Heart left ventricle (tissue), 16 donors: ENCODE results near the gene SLC35G4. TPM values are rescaled to one million over a fixed set of nuclear protein-coding genes. Genes with fewer than 3 reads are reported as not detected.

ENCODE experiments used
- ATAC-seq, 4 donors: fragments of 200-7000 bp; cut with Tn5 transposase; one replicate each; pipeline ENCODE4 v1.9.1; 2020 to 2022; ENCODE audit warnings: moderate library complexity in 4 of 4, mild to moderate bottlenecking in 3 of 4, moderate number of reproducible peaks in 1 of 4
- DNase-seq, 5 donors: peaks; one replicate each; pipeline ENCODE4 v3.0.0-alpha.2; 2020
- H3K27ac ChIP-seq, 12 donors: fragments of 200-600 bp; sonication (generic) in 4 of 12; one replicate each; pipeline versions ENCODE4 v1.5.0 to v1.8.0; 2016 to 2022; ENCODE audit warnings: mild to moderate bottlenecking in 2 of 12
- H3K27me3 ChIP-seq, 9 donors: fragments of 200-600 bp; sonication (generic) in 2 of 9; one replicate each; pipeline versions ENCODE4 v1.5.1 to v1.8.0; 2016 to 2022; ENCODE audit warnings: mild to moderate bottlenecking in 3 of 9
- H3K36me3 ChIP-seq, 9 donors: fragments of 200-600 bp; sonication (generic) in 2 of 9; one replicate each; pipeline versions ENCODE4 v1.5.0 to v1.8.0; 2018 to 2022; ENCODE audit warnings: mild to moderate bottlenecking in 2 of 9
- H3K4me1 ChIP-seq, 12 donors: fragments of 200-600 bp; sonication (generic) in 4 of 12; one replicate each; pipeline versions ENCODE4 v1.5.0 to v1.8.0; 2016 to 2022; ENCODE audit warnings: mild to moderate bottlenecking in 3 of 12
- H3K4me3 ChIP-seq, 12 donors: fragments of 200-600 bp; sonication (generic) in 4 of 12; one replicate each; pipeline versions ENCODE4 v1.5.0 to v1.8.0; 2017 to 2022; ENCODE audit warnings: mild to moderate bottlenecking in 9 of 12, moderate library complexity in 4 of 12
- H3K9me3 ChIP-seq, 12 donors: fragments of 200-600 bp; sonication (generic) in 4 of 12; one replicate each; pipeline versions ENCODE4 v1.5.0 to v1.8.0; 2016 to 2022; ENCODE audit warnings: mild to moderate bottlenecking in 1 of 12
- POLR2A ChIP-seq, 2 donors: fragments of 450-650 bp; IDR thresholded peaks; one replicate each; pipeline ENCODE4 v1.6.1; 2017; ENCODE audit warnings: antibody characterized with exemption in 2 of 2, mild to moderate bottlenecking in 2 of 2, moderate library complexity in 2 of 2
- WGBS, 4 donors: extraction: QIAGEN DNeasy Blood & Tissue Kit in 2 of 4; methylation state at CpG; one replicate each; pipeline versions ENCODE4 v1.1.5 to v1.1.7; 2013 to 2018; 5-methylcytosine and 5-hydroxymethylcytosine counted together
- intact Hi-C, 10 donors: fragments of 100-400 bp; cut with DNase I; formaldehyde crosslinking; loops; one replicate each; pipeline versions ENCODE4 v1.11.1 to v1.14.2; 2022
- microRNA-seq, 4 donors: library from miRNA; unstranded; fragments of <30 nt; microRNA quantifications; one replicate each; pipeline versions ENCODE4 to v1.2.0, GENCODE V29; 2017 to 2020
- polyA plus RNA-seq, 2 donors: library from polyadenylated mRNA; stranded (reverse); fragments of 200-250 nt; gene quantifications; one replicate each; pipeline ENCODE4 v1.2.3, GENCODE V29; 2013
- total RNA-seq, 9 donors: library from RNA; depleted of rRNA in 2 of 9; stranded (reverse); fragments of >200 nt in 2 of 9; fragmentation: NEBNext Ultra II Directional in 3 of 9; extraction: Animal tissue kit (Norgen Biotek cat#: 25700) in 3 of 9; gene quantifications; one replicate each; pipeline versions ENCODE4 v1.1.0 to v1.2.4, GENCODE V29; 2016 to 2023
- TF ChIP-seq, protein P1 (sequence below), 12 donors: fragments of 200-600 bp; sonication (generic) in 4 of 12; IDR thresholded peaks; one replicate each; pipeline versions ENCODE4 v1.5.0 to v1.8.0; 2018 to 2022; ENCODE audit warnings: antibody characterized with exemption in 12 of 12, mild to moderate bottlenecking in 5 of 12
- donor health status: ischemic (EF 13 %, LVEDD 7.1; RV severe dilation, severe dysfunction).
- donor health status: healthy with polysubstance abuse.
- donor health status: DM: no; HTN: yes; CAD: no.
- donor health status: DM: no; HTN: no; CAD: no.
- donor health status: ischemic (EF 25% LVEDD 6.9; RV normal size, moderate dysfunction).
- donor health status: ischemic (EF 25% LVEDD 5.7; RV mildly dilated, moderate dysfunction).
- donor health status: healthy.
- donor health status: DM: yes; HTN: yes; CAD: no.
- donor health status: ischemic (EF 35%, LVEDD 5.7; RV mildly dilated, moderate dysfunction).
- donor health status: nonischemic (EF 11% LVEDD 7.7; RV severe dilation, severe dysfunction).
- donor health status: DM: yes; HTN: yes; CAD: no.
- donor health status: PGD.
- donor health status: ischemic (EF 29% LVEDD 5.4; RV normal size, mild dysfunction).
- donor health status: nonischemic (EF 23%, LVEDD 6.1; RV moderate dilation, normal function).

The SLC35G4 gene
- total and polyA plus RNA-seq, 11 donors, result not detected

DNA sequence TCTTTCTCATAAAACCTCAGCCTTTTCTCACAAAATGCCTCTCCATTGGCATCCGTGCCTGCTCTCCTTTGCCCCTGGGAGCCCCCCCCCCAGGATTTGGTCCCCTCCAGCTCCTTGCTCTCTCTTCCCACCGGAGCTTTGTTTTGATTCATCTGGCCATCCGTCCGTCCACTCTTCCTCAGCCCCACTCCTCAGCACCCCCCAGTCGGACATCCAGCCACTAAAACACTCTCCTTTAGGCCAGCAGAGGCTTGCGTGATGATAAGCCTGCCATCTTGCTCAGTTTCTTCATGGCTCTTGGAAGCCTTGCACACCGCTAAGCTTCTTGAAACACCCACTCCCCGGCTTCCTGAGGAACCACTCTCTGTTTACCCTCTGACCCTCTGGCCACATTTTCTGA lies 48.2 kb downstream of the SLC35G4 start:
- no peak for ATAC-seq
- no peak overlapping the region for H3K4me3 ChIP-seq
- intact Hi-C loops, result loop anchor here in 7 of 10 donors (5.0 to 10.0 kb wide), 5 partner anchors 67 to 377 kb away; partner anchors contain the start of gene CHMP1B (in 1 of the 7)
- H3K27me3 ChIP-seq, result peaks cover 0 to 53% (median 0%) of the 10 kb centered on the region in 9 donors
- peaks cover 0 to 5% (median 0%) of the 10 kb centered on the region in 12 donors for H3K4me1 ChIP-seq
- 79 to 86% (median 81%) methylated on average over 8 of the region's 8 CpGs for WGBS, 4 donors
- no peak for DNase-seq
- no peak overlapping the region for H3K27ac ChIP-seq
- H3K9me3 ChIP-seq, result no peaks in the 10 kb centered on the region
- H3K36me3 ChIP-seq, result no peaks in the 10 kb centered on the region
- TF ChIP-seq POLR2A (IDR thresholded peaks at IDR 0.05), result no peak
- TF ChIP-seq, protein P1, sequence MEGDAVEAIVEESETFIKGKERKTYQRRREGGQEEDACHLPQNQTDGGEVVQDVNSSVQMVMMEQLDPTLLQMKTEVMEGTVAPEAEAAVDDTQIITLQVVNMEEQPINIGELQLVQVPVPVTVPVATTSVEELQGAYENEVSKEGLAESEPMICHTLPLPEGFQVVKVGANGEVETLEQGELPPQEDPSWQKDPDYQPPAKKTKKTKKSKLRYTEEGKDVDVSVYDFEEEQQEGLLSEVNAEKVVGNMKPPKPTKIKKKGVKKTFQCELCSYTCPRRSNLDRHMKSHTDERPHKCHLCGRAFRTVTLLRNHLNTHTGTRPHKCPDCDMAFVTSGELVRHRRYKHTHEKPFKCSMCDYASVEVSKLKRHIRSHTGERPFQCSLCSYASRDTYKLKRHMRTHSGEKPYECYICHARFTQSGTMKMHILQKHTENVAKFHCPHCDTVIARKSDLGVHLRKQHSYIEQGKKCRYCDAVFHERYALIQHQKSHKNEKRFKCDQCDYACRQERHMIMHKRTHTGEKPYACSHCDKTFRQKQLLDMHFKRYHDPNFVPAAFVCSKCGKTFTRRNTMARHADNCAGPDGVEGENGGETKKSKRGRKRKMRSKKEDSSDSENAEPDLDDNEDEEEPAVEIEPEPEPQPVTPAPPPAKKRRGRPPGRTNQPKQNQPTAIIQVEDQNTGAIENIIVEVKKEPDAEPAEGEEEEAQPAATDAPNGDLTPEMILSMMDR (IDR thresholded peaks at IDR 0.05), result no peak

DNA sequence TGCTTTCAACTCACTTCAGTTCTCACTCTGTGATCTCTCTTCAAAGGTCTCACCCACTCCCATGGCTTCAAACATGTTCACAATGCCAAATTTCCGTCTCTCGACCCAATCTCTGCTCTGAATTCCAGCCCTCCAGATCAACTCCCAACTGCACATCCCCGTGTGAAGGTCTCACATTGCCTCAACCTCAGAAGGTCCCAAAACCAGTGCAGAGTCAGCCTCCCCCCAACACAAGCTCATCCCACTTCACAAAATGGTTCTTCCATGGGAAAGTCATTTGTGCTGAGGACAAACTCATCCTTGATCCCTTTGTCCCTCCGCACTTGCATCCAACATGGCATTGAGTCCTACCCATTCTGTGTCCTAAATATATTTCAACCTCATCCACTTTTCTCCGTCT lies 48.6 kb downstream of the SLC35G4 start:
- Histone ChIP-seq H3K4me3 (no peak overlapping the region), H3K36me3 (no peaks in the 10 kb centered on the region), H3K27ac (no peak overlapping the region), H3K27me3 (peaks cover 0 to 58% (median 0%) of the 10 kb centered on the region in 9 donors), H3K9me3 (no peaks in the 10 kb centered on the region), H3K4me1 (peaks cover 0 to 5% (median 0%) of the 10 kb centered on the region in 12 donors)
- WGBS, 4 donors, result 78 to 90% (median 89%) methylated on average over 5 of the region's 5 CpGs
- ATAC-seq (no peak), DNase-seq (no peak)
- no peak for TF ChIP-seq POLR2A (IDR thresholded peaks at IDR 0.05)
- TF ChIP-seq, protein P1 (IDR thresholded peaks at IDR 0.05), result no peak
- intact Hi-C loops, result loop anchor here in 7 of 10 donors (5.0 to 10.0 kb wide), 5 partner anchors 67 to 377 kb away; partner anchors contain the start of gene CHMP1B (in 1 of the 7)

DNA sequence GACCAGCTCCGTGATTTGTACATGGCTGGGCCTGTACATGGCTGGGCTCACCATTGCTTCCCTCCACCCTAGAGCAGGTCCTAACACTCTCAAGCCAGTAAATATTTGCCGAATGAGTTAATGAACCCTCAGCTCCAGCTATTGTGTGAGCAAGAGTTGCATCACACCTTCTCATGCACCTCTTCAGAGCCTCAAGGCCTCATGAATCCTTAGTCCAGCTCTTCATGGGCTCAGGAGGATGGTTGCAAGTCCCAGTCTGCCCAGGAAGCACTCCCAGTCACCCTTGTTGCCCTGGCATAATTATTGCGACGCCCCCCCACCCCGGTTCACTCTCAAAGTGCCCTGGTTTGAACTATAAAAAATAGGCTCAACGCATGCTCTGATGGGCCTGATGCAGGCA lies 49.6 kb downstream of the SLC35G4 start:
- Histone ChIP-seq H3K4me3 (no peak overlapping the region), H3K4me1 (peaks cover 0 to 5% (median 0%) of the 10 kb centered on the region in 12 donors), H3K36me3 (no peaks in the 10 kb centered on the region), H3K9me3 (no peaks in the 10 kb centered on the region), H3K27me3 (peaks cover 0 to 68% (median 0%) of the 10 kb centered on the region in 9 donors), H3K27ac (no peak overlapping the region)
- ATAC-seq (no peak), DNase-seq (no peak)
- intact Hi-C loops, result loop anchor here in 7 of 10 donors (5.0 to 10.0 kb wide), 5 partner anchors 66 to 376 kb away; partner anchors contain the start of gene CHMP1B (in 1 of the 7)
- TF ChIP-seq, protein P1 (IDR thresholded peaks at IDR 0.05), result no peak
- no peak for TF ChIP-seq POLR2A (IDR thresholded peaks at IDR 0.05)
- WGBS, 4 donors, result 89 to 98% (median 90%) methylated on average over 6 of the region's 6 CpGs

Small RNA genes lying within 50 kb of the gene (microRNA-seq; reads per million reads assigned to microRNA genes)
- gene MIR7153, result 0 reads per million in 4 donors

Other genes starting within 250 kb of the SLC35G4 start
- gene GNAL, start 79.7 kb downstream of the SLC35G4 start, total RNA-seq, result 1 to 10 TPM; 1.1 to 5.9 (median 1.8) TPM
- gene GNAL, start 79.7 kb downstream of the SLC35G4 start, polyA plus RNA-seq, result under 1 TPM; 0.76 to 0.84 TPM
- gene CHMP1B, start 241.8 kb downstream of the SLC35G4 start, total RNA-seq, result 10 to 100 TPM; 29.6 to 41.2 (median 37.3) TPM
- gene CHMP1B, start 241.8 kb downstream of the SLC35G4 start, polyA plus RNA-seq, result 10 to 100 TPM; 19.8 to 37.4 TPM